Common myeloid progenitor, CD34-positive (primary cell): ENCODE data around the gene FAHD2A.

Experiments used
- CTCF ChIA-PET: fragments of 350-600 bp; sonication (Branson Sonifier 250); formaldehyde crosslinking; loops from one replicate; lab custom pipeline; 2021; ENCODE audit warnings: antibody characterized with exemption; lab: Charles Lee
- POLR2A ChIA-PET: fragments of 350-600 bp; sonication (Branson Sonifier 250); formaldehyde crosslinking; loops from one replicate; lab custom pipeline; 2021; ENCODE audit warnings: antibody characterized with exemption; lab: Charles Lee
- DNase-seq, 3 donors: peaks; one replicate each; pipeline versions ENCODE4 v3.0.0 to v3.0.0-alpha.2; 2013
- H3K27ac ChIP-seq, 2 experiments: 1 replicate in 1 of 2; 2 replicates in 1 of 2; pipeline ENCODE4 v1.7.0; 2013; ENCODE audit warnings: inconsistent platforms in 2 of 2, low read length in 2 of 2, mild to moderate bottlenecking in 2 of 2, low read depth in 1 of 2, moderate library complexity in 1 of 2; ENCODE audit not compliant: severe bottlenecking in 2 of 2, insufficient read depth in 1 of 2, poor library complexity in 1 of 2
- H3K27me3 ChIP-seq, 5 experiments: replicated peaks in 2 of 5; 1 replicate in 3 of 5; 2 replicates in 2 of 5; pipeline versions ENCODE4 v1.6.1 to v1.7.0; 2013; ENCODE audit warnings: low read length in 4 of 5, mild to moderate bottlenecking in 2 of 5, moderate library complexity in 2 of 5, inconsistent platforms in 1 of 5; ENCODE audit not compliant: insufficient read depth in 5 of 5, control insufficient read depth in 4 of 5
- H3K36me3 ChIP-seq, 4 experiments: 1 replicate in 2 of 4; 2 replicates in 2 of 4; pipeline versions ENCODE4 v1.6.1 to v1.7.0; 2013; ENCODE audit warnings: low read length in 3 of 4, control low read depth in 1 of 4, mild to moderate bottlenecking in 1 of 4; ENCODE audit not compliant: control insufficient read depth in 4 of 4, insufficient read depth in 4 of 4
- H3K4me1 ChIP-seq, 4 experiments: 1 replicate in 3 of 4; 2 replicates in 1 of 4; pipeline versions ENCODE4 v1.6.1 to v1.7.1; 2013; ENCODE audit warnings: low read length in 3 of 4, mild to moderate bottlenecking in 3 of 4, control low read depth in 1 of 4, inconsistent platforms in 1 of 4, moderate library complexity in 1 of 4; ENCODE audit not compliant: control insufficient read depth in 4 of 4, insufficient read depth in 4 of 4; ENCODE audit errors: control extremely low read depth in 1 of 4
- H3K4me3 ChIP-seq, 7 experiments: 1 replicate in 4 of 7; 2 replicates in 3 of 7; pipeline versions ENCODE4 v1.5.1 to v1.7.0; 2013; ENCODE audit warnings: mild to moderate bottlenecking in 7 of 7, low read length in 6 of 7, moderate library complexity in 6 of 7, inconsistent platforms in 2 of 7, low read depth in 2 of 7, control low read depth in 1 of 7; ENCODE audit not compliant: insufficient read depth in 4 of 7, control insufficient read depth in 1 of 7; ENCODE audit errors: extremely low read depth in 1 of 7
- H3K9me3 ChIP-seq, 5 experiments: 1 replicate in 4 of 5; 2 replicates in 1 of 5; pipeline versions ENCODE4 v1.6.1 to v1.7.1; 2013; ENCODE audit warnings: low read length in 4 of 5, mild to moderate bottlenecking in 2 of 5, inconsistent platforms in 1 of 5, low read depth in 1 of 5, moderate library complexity in 1 of 5; ENCODE audit not compliant: control insufficient read depth in 4 of 5, insufficient read depth in 2 of 5; ENCODE audit errors: control extremely low read depth in 1 of 5
- WGBS: methylation state at CpG from one replicate; pipeline ENCODE4 v1.1.5; 2013; ENCODE audit not compliant: insufficient coverage; 5-methylcytosine and 5-hydroxymethylcytosine counted together

FAHD2A gene

GRCh38 chr2:95366514-95366913 is 36.0 kb upstream of the FAHD2A start:
- Histone ChIP-seq H3K4me3 (no peak overlapping the region), H3K36me3 (no peaks in the 10 kb centered on the region), H3K27me3 (peaks cover 0 to 9% (median 4%) of the 10 kb centered on the region in 5 experiments), H3K9me3 (peaks cover 0 to 6% (median 2%) of the 10 kb centered on the region in 5 experiments), H3K27ac (no peak overlapping the region), H3K4me1 (no peaks in the 10 kb centered on the region)
- WGBS: 43% methylated on average over 1 of the region's 6 CpGs
- ChIA-PET POLR2A (no interaction called here), CTCF (no interaction called here)
- no peak for DNase-seq

DNA sequence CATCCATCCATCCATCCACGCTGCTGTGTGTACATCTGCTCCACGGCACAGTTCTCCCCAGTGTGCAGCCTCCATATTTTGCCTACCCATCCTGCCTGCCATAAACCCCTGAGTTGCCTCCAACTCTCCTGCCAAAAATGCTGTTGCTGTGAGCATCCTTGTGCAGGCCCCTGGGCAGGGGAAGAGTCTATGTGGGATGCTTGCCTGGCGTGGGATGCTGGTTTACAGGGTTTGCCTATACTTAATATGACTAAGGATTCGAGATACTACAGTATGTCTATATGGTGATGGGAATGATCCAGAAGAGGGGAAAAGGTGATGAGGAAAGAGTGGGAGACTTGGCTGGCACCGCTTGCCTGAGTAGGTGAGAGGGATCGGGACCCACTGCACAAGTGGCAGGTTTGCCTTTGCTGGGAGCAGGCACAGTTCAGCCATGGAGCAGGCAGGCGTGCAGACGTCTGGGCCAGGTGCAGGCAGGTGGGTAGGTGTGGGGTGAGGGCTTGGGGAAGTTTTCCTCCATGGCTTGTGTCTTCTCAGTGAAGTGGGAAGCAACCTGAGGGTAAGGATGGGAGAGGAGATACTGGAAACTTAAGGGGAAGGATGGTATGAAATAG is 30.2 kb upstream of the FAHD2A start:
- peaks cover 0 to 6% (median 2%) of the 10 kb centered on the region in 5 experiments for H3K9me3 ChIP-seq
- H3K27ac ChIP-seq: no peak overlapping the region
- CTCF ChIA-PET: no interaction called here
- H3K27me3 ChIP-seq: peaks cover 0 to 5% (median 0%) of the 10 kb centered on the region in 5 experiments
- POLR2A ChIA-PET: no interaction called here
- no peaks in the 10 kb centered on the region for H3K4me1 ChIP-seq
- WGBS: 96% methylated on average over 7 of the region's 8 CpGs
- no peak for DNase-seq
- H3K36me3 ChIP-seq: no peaks in the 10 kb centered on the region
- no peak overlapping the region for H3K4me3 ChIP-seq

DNA sequence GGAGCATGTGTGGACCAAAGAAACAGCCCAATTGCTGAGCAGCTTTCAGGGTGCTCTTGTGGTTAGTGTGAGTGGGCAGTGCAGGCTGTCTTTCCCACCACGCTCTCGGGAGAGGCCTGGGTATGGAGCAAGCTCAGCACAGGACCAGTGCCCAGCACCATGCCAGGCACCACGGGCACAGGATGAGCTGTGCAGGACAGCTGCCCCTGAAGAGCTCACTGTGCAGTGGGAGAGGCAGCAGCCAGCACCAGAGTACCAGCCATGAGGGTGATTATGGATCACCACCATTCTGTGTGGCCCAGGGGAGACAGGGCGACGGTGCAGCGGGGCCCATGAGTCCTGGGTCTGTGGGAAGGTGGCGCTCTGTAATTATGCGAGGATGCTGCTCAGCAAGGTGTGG is 29.7 kb upstream of the FAHD2A start:
- CTCF ChIA-PET: no interaction called here
- POLR2A ChIA-PET: no interaction called here
- 93% methylated on average over 5 of the region's 8 CpGs for WGBS

DNA sequence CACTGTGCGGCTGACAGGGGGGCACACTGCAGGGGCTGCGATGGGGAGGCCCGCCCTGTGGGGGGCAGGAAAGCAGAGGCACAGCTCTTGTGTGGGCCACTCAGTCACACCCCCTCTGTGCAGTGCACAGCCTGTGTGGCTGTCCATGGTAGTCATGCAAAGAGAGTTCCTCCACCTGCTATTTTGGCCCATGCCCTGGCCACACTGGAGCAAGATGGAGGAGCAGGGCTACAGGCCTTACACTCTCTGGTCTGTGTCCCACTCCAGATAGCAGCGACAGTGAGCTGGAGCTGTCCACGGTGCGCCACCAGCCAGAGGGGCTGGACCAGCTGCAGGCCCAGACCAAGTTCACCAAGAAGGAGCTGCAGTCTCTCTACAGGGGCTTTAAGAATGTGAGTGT is 28.5 kb upstream of the FAHD2A start:
- Histone ChIP-seq H3K27me3 (no peaks in the 10 kb centered on the region), H3K27ac (no peak overlapping the region), H3K36me3 (no peaks in the 10 kb centered on the region), H3K4me1 (no peaks in the 10 kb centered on the region), H3K4me3 (no peak overlapping the region), H3K9me3 (peaks cover 0 to 6% (median 2%) of the 10 kb centered on the region in 5 experiments)
- DNase-seq: no peak
- WGBS: 89% methylated on average over 6 of the region's 6 CpGs
- ChIA-PET POLR2A (no interaction called here), CTCF (interaction anchor here (1.4 kb wide), 1 partner anchor 29 kb away, joined by 3 read pairs; no protein-coding TSS in a partner anchor)

More for the DNA sequence above, 29.7 kb upstream of the FAHD2A start:
- Histone ChIP-seq H3K27me3 (peaks cover 0 to 5% (median 0%) of the 10 kb centered on the region in 5 experiments), H3K4me3 (no peak overlapping the region), H3K4me1 (no peaks in the 10 kb centered on the region), H3K36me3 (no peaks in the 10 kb centered on the region), H3K27ac (no peak overlapping the region), H3K9me3 (peaks cover 0 to 6% (median 2%) of the 10 kb centered on the region in 5 experiments)
- no peak for DNase-seq

- no peaks in the 10 kb centered on the region for H3K36me3 ChIP-seq
- H3K4me1 ChIP-seq: no peaks in the 10 kb centered on the region
- no peaks in the 10 kb centered on the region for H3K27me3 ChIP-seq
- no peak for DNase-seq
- H3K9me3 ChIP-seq: peaks cover 0 to 6% (median 2%) of the 10 kb centered on the region in 5 experiments
- ChIA-PET POLR2A (no interaction called here), CTCF (interaction anchor here (1.4 kb wide), 1 partner anchor 29 kb away, joined by 3 read pairs; no protein-coding TSS in a partner anchor)
- WGBS: 100% methylated on average over 4 of the region's 11 CpGs
- H3K4me3 ChIP-seq: no peak overlapping the region
- H3K27ac ChIP-seq: no peak overlapping the region
Observed at GRCh38 chr2:95374451-95374920, 28.0 kb upstream of the FAHD2A start.

DNA sequence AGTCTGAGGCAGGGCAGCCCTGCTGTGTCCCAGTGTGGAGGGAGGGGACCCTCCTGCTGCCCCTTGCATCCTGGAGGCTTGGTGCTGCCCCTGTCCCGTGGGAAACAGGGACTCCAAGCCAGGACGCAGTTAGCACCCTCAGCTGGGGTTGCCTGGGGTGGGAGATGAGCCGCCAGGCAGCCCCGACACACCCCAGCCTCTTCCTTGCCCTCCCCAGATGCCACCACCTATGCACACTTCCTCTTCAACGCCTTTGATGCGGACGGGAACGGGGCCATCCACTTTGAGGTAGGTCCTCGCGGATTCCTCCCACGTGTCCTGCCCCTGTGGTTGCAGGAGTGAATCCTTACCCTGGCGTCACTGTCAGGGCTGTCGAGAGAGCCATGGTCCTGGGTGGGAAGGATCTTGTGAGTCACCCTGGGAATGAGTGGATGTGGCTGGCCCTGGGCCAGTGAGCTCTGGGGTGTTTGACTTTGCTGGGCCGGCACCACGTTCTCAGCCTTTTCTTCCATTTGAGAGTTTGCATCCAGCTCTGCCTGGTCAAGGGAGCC is 27.5 kb upstream of the FAHD2A start:
- H3K36me3 ChIP-seq: no peaks in the 10 kb centered on the region
- ChIA-PET POLR2A (no interaction called here), CTCF (no interaction called here)
- no peak overlapping the region for H3K27ac ChIP-seq
- no peak for DNase-seq
- 84% methylated on average over 11 of the region's 15 CpGs for WGBS
- peaks cover 0 to 5% (median 2%) of the 10 kb centered on the region in 5 experiments for H3K9me3 ChIP-seq
- peaks cover 0 to 2% (median 0%) of the 10 kb centered on the region in 4 experiments for H3K4me1 ChIP-seq
- H3K27me3 ChIP-seq: peaks cover 0 to 1% (median 0%) of the 10 kb centered on the region in 5 experiments
- H3K4me3 ChIP-seq: no peak overlapping the region

- CTCF ChIA-PET: no interaction called here
- Histone ChIP-seq H3K4me1 (peaks cover 0 to 2% (median 0%) of the 10 kb centered on the region in 4 experiments), H3K27ac (no peak overlapping the region), H3K27me3 (peaks cover 0 to 1% (median 0%) of the 10 kb centered on the region in 5 experiments), H3K4me3 (no peak overlapping the region), H3K9me3 (no peaks in the 10 kb centered on the region), H3K36me3 (no peaks in the 10 kb centered on the region)
- POLR2A ChIA-PET: no interaction called here
- 92% methylated on average over 15 of the region's 21 CpGs for WGBS
- no peak for DNase-seq
Observed at GRCh38 chr2:95375532-95376150, 26.9 kb upstream of the FAHD2A start.
